Suppressor macrophage treated with lipopolysaccharide for 1 hour (primary cell): ENCODE data around the gene DEFB132.
A peak's percentile ranks its signal among the peaks of the same experiment; 100 is the strongest.

Source experiments
- DNase-seq, 3 donors: peaks; one replicate each; pipeline ENCODE4 v3.0.0-alpha.2; 2020 to 2022

Gene DEFB132

DNA sequence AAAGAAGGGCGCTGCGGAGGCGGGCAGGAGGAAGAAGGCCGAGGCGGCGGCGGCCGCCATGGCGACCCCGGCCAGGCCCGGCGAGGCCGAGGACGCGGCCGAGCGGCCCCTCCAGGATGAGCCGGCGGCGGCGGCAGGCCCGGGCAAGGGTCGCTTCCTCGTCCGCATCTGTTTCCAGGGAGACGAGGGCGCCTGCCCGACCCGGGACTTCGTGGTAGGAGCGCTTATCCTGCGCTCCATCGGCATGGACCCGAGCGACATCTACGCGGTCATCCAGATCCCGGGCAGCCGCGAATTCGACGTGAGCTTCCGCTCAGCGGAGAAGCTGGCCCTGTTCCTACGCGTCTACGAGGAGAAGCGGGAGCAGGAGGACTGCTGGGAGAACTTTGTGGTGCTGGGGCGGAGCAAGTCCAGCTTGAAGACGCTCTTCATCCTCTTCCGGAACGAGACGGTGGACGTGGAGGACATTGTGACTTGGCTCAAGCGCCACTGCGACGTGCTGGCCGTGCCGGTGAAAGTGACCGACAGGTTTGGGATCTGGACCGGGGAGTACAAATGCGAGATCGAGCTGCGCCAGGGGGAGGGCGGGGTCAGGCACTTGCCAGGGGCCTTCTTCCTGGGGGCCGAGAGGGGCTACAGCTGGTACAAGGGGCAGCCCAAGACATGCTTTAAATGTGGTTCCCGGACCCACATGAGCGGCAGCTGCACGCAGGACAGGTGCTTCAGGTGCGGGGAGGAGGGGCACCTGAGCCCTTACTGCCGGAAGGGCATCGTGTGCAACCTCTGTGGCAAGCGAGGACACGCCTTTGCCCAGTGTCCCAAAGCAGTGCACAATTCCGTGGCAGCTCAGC lies 40.6 kb downstream of the DEFB132 start:
- peak; percentile 72 to 82 (median 74) for DNase-seq

DNA sequence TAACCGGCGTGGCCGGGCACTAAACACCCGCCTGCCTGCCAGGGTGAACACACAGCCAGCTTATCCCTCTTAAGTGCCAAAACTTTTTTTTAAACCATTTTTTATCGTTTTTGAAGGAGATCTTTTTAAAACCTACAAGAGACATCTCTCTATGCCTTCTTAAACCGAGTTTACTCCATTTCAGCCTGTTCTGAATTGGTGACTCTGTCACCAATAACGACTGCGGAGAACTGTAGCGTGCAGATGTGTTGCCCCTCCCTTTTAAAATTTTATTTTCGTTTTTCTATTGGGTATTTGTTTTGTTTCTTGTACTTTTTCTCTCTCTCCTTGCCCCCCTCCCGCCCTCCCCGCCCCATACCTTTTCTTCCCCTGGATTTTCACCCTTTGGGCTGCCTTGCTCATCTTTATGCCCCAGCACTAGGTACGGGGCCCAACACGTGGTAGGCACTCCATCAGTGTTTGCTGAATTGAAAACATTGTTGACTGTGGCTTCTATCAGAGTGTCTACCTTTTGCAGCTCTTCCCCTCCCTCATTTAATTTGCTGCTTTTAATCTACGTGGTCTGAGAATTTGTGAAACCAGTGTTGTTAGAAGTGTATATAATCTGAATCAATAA lies 41.4 kb downstream of the DEFB132 start:
- peak in 1 of 3 donors; percentile 19 for DNase-seq

DNA sequence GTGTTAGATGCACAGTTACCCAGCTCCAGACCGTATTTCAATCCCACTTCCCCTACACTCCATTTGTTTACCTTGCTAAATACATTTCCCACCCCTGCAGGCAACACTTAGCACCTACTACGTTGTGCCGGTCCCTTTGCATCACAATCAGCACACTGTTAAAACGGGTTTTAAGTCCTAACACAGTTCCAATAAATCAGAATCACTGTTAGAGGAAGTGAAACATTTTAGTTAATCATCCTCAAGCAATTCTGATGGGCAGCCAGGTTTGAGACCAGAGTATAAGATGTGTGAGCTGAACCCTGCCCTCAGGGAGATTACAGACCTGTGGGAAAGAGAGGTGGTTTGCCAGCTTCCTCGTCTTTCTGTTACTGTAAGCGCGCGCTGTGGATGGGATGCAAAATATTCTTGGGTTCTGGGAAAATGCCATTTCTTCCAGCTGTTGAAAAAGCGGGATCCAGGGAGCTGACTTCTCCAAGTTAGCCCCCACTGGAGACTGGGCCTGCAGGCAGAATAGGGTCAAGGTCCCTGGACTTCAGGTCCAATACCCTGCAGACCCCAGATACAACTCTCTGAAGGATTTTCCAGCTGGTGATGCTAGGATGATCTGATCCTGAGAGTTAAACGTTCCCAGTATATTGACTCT lies 42.9 kb downstream of the DEFB132 start:
- peak in 2 of 3 donors; percentile 35 to 44 for DNase-seq

GRCh38 chr20:301886-302848 lies 44.6 kb downstream of the DEFB132 start:
- DNase-seq = no peak

DNA sequence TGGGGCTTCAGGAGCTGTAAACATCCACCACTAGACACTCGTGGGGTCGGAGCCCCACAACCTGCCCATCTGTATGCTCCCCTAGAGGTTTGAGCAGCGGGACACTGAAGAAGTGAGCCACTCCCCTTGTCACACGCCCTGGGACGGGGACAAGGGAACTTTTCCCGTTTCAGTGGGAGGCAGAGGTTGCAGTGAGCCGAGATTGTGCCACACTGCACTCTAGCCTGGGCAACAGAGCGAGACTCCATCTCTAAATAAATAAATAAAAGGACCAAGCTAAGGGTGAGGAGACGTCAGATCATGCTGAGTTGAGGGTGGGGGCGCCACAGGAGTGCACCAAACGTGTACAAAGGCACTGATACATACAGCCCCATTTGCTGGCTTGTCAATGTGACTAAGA lies 48.2 kb downstream of the DEFB132 start:
- no peak for DNase-seq

DNA sequence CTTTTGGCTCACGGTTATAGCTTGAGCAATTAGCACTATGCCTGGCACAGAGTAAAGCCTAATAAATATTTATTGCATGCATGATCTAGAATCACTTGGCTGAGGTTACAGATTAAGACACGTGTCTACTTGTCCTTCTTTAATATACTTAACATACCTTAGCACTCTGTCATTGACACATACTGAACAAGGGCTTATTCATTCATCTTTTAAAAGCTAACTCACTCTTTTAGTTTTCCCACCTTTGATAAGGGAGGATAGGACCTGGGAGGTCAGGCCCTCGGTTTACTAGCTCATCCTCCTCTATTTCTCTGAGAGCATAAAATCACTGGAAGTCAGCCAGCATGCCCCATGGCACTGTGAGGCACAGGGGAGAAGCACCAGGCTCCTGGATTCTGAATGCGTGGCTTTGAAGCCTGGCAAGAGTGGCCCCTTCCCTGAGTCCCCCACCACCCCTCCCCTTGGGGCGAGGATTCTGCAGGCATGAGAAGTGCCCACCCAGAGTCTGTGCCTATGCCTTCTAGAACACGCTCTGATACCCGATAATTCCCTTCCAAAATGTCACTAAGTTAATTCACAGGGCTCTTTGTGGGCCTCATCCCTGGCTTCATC lies 51.0 kb downstream of the DEFB132 start:
- DNase-seq = no peak

DNA sequence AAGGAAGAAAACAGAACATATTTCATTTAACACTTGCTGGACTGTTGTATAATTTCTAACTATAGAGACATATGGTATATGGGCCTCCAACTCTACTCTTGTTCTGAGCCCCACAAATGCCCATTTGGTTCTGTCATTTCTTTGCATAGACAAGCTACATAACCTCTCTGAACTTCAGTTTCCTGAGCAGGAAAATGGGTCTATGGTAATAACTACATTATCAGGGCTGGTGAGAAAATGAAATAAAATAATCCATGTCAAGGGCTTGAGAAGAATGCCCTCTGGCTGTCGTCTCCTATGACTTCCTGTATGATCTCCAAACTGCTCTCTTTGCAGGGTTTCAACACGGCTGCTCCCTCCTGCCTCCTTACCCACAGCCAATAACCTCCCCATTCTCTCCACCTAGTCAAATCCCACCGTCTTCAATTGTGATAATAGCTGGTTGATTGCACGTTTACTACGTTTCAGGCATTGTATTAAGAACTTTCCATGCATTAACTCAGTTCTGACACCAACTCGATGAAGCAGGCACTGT lies 51.8 kb downstream of the DEFB132 start:
- DNase-seq = no peak

DNA sequence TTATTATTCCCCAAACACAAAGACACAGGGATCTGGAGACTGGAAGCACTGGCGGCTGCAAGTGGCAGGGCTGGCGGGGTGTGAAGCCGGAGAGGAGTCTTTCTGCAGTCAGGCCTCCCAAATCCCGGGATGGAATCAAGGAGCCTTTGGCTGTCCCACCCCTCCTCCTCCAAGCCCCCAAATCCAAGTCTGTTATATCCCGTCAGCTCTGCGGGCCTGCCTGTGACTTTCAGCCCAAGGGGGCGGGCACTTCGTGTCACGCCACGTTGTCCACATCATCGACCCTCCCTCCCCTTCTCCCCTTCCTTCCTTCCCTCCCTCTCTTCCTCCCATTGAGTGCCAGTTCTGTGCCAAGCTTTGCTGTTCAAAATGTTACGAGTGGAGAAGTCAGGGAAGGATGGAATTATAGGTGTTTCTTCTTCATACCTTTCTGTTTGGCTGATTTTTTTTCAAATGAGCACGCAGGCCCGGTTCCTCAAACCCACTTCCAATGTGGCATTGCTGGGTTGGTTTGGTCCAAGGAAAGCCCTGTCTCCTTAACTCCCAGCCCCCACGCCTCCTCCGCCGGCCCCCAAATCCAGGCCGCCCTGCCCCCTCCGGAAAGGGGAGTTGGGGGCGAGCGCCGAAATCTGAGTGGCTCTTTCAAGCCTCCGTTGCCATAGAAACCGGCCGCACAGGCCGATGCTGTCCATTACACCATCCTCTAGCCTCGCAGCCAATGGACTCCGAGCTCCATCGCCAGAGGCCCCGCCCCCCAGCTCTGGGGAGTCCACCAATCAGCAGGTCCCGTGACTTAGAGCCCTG lies 52.5 kb downstream of the DEFB132 start:
- DNase-seq = peak; percentile 83 to 93 (median 90)

DNA sequence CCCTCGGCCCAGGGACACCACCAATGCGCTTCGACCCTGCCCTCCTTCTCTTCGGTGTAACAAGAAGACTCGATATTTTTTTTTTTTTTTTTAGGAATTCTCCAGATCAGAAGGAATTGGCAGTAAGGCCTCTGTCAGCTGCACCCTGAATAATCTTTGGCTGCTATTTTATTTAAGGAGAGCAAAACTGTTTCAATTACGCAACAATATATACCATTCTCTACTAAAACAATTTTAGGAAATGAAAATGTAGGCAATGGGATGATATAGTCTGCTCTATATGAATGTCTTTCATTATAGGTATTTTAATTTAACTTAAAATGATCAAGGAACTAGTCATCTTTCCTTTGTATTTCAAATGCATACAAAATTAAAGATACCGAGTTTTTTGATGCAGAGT lies 53.1 kb downstream of the DEFB132 start:
- DNase-seq = no peak
